ENCODE measurements around the gene SLC4A3.

The SLC4A3 gene

GRCh38 chr2:219643084-219643473, 15.6 kb downstream of the SLC4A3 start:
- no peak overlapping the region for H3K27ac ChIP-seq
- no peak overlapping the region for H3K4me3 ChIP-seq (ENCODE audit: low read depth, low read length)
- H3K4me1 ChIP-seq = peaks cover 4% of the 10 kb centered on the region
- no peak for TF ChIP-seq CTCF (IDR thresholded peaks at IDR 0.05)
- H3K27me3 ChIP-seq (ENCODE audit: control insufficient read depth, insufficient read depth, low read length) = no peaks in the 10 kb centered on the region
- H3K36me3 ChIP-seq (ENCODE audit: control insufficient read depth, insufficient read depth, low read length) = no peaks in the 10 kb centered on the region
- no peak overlapping the region for H3K4me2 ChIP-seq (ENCODE audit: low read length)
- no peaks in the 10 kb centered on the region for H3K9me3 ChIP-seq (ENCODE audit: control insufficient read depth, low read length)
- no peaks in the 10 kb centered on the region for H3K79me2 ChIP-seq
- H3K9ac ChIP-seq = no peak overlapping the region
- no peak overlapping the region for H2AFZ ChIP-seq

GRCh38 chr2:219643788-219644398, 16.5 kb downstream of the SLC4A3 start:
- no peak overlapping the region for H3K9ac ChIP-seq
- no peaks in the 10 kb centered on the region for H3K27me3 ChIP-seq (ENCODE audit: control insufficient read depth, insufficient read depth, low read length)
- H3K4me3 ChIP-seq (ENCODE audit: low read depth, low read length) = no peak overlapping the region
- no peaks in the 10 kb centered on the region for H3K9me3 ChIP-seq (ENCODE audit: control insufficient read depth, low read length)
- H2AFZ ChIP-seq = no peak overlapping the region
- H3K36me3 ChIP-seq (ENCODE audit: control insufficient read depth, insufficient read depth, low read length) = no peaks in the 10 kb centered on the region
- H3K79me2 ChIP-seq = no peaks in the 10 kb centered on the region
- no peak overlapping the region for H3K27ac ChIP-seq
- TF ChIP-seq CTCF (IDR thresholded peaks at IDR 0.05) = no peak
- no peak overlapping the region for H3K4me2 ChIP-seq (ENCODE audit: low read length)
- peaks cover 4% of the 10 kb centered on the region for H3K4me1 ChIP-seq

GRCh38 chr2:219644801-219645480, 17.5 kb downstream of the SLC4A3 start:
- H3K27me3 ChIP-seq (ENCODE audit: control insufficient read depth, insufficient read depth, low read length) = no peaks in the 10 kb centered on the region
- no peak overlapping the region for H3K27ac ChIP-seq

GRCh38 chr2:219645631-219646527, 18.4 kb downstream of the SLC4A3 start:
- no peaks in the 10 kb centered on the region for H3K27me3 ChIP-seq (ENCODE audit: control insufficient read depth, insufficient read depth, low read length)
- no peak for TF ChIP-seq CTCF (IDR thresholded peaks at IDR 0.05)
- no peak overlapping the region for H3K27ac ChIP-seq
- H3K9ac ChIP-seq = no peak overlapping the region
- H3K36me3 ChIP-seq (ENCODE audit: control insufficient read depth, insufficient read depth, low read length) = no peaks in the 10 kb centered on the region
- peaks cover 4% of the 10 kb centered on the region for H3K4me1 ChIP-seq
- H3K4me3 ChIP-seq (ENCODE audit: low read depth, low read length) = no peak overlapping the region
- no peaks in the 10 kb centered on the region for H3K79me2 ChIP-seq
- H2AFZ ChIP-seq = no peak overlapping the region
- no peaks in the 10 kb centered on the region for H3K9me3 ChIP-seq (ENCODE audit: control insufficient read depth, low read length)
- no peak overlapping the region for H3K4me2 ChIP-seq (ENCODE audit: low read length)

More at GRCh38 chr2:219644801-219645480, 17.5 kb downstream of the SLC4A3 start:
- Histone ChIP-seq H3K36me3 (ENCODE audit: control insufficient read depth, insufficient read depth, low read length) (no peaks in the 10 kb centered on the region), H3K4me1 (peaks cover 4% of the 10 kb centered on the region), H2AFZ (no peak overlapping the region), H3K4me3 (ENCODE audit: low read depth, low read length) (no peak overlapping the region), H3K4me2 (ENCODE audit: low read length) (no peak overlapping the region), H3K79me2 (no peaks in the 10 kb centered on the region), H3K9ac (no peak overlapping the region), H3K9me3 (ENCODE audit: control insufficient read depth, low read length) (no peaks in the 10 kb centered on the region)
- no peak for TF ChIP-seq CTCF (IDR thresholded peaks at IDR 0.05)

Measured in parathyroid adenoma (tissue), 2 donors.